Neural progenitor cell (in vitro differentiated cells): Measurements from ENCODE around the gene CGB2. TPM values are rescaled to one million over a fixed set of nuclear protein-coding genes. Genes with fewer than 3 reads are reported as not detected.

Experiments used
- DNase-seq: peaks from one replicate; pipeline ENCODE4 v3.0.0-alpha.2; 2016; ENCODE audit warnings: low spot score
- H2AFZ ChIP-seq: fragments of 200-600 bp; sonication (generic); replicated peaks from 2 replicates; pipeline ENCODE4 v1.6.1; 2016; ENCODE audit warnings: antibody characterized with exemption
- H3F3A ChIP-seq: fragments of 200-600 bp; sonication (generic); 2 replicates; pipeline ENCODE4 v1.6.1; 2016; ENCODE audit warnings: antibody characterized with exemption, low read depth
- H3K27ac ChIP-seq: fragments of 200-600 bp; sonication (generic); 2 replicates; pipeline ENCODE4 v1.5.1; 2016; ENCODE audit warnings: mild to moderate bottlenecking
- H3K27me3 ChIP-seq: fragments of 200-600 bp; sonication (generic); 2 replicates; pipeline ENCODE4 v1.6.1; 2016; ENCODE audit warnings: mild to moderate bottlenecking, moderate library complexity
- H3K36me3 ChIP-seq: fragments of 200-600 bp; sonication (generic); 2 replicates; pipeline ENCODE4 v1.5.1; 2016
- H3K4me1 ChIP-seq: fragments of 200-600 bp; sonication (generic); 2 replicates; pipeline ENCODE4 v1.6.1; 2016; ENCODE audit warnings: mixed run types
- H3K4me2 ChIP-seq: fragments of 200-600 bp; sonication (generic); 2 replicates; pipeline ENCODE4 v1.6.1; 2016
- H3K4me3 ChIP-seq: fragments of 200-600 bp; sonication (generic); 2 replicates; pipeline ENCODE4 v1.5.1; 2016
- H3K79me2 ChIP-seq: fragments of 200-600 bp; sonication (generic); 2 replicates; pipeline ENCODE4 v1.6.1; 2016; ENCODE audit warnings: low read depth
- H3K9ac ChIP-seq: fragments of 200-600 bp; sonication (generic); 2 replicates; pipeline ENCODE4 v1.6.1; 2016
- H3K9me3 ChIP-seq: fragments of 200-600 bp; sonication (generic); 2 replicates; pipeline ENCODE4 v1.5.1; 2016; ENCODE audit warnings: low read depth
- H4K20me1 ChIP-seq: fragments of 200-600 bp; sonication (generic); 2 replicates; pipeline ENCODE4 v1.6.1; 2016; ENCODE audit warnings: low read depth
- H3K27ac Mint-ChIP-seq: 3 replicates; pipeline ENCODE4 v1.8.0; 2021; ENCODE audit warnings: mixed read lengths
- H3K27me3 Mint-ChIP-seq: 2 replicates; pipeline ENCODE4 v1.8.0; 2022; ENCODE audit warnings: low read depth, mild to moderate bottlenecking, inconsistent platforms, moderate library complexity, mixed read lengths; ENCODE audit not compliant: insufficient read depth
- H3K36me3 Mint-ChIP-seq: 3 replicates; pipeline ENCODE4 v1.8.0; 2021; ENCODE audit warnings: mixed read lengths
- H3K4me1 Mint-ChIP-seq: 3 replicates; pipeline ENCODE4 v1.8.0; 2021; ENCODE audit warnings: mixed read lengths
- H3K4me3 Mint-ChIP-seq: 3 replicates; pipeline ENCODE4 v1.8.0; 2021; ENCODE audit warnings: mild to moderate bottlenecking, moderate library complexity, mixed read lengths
- H3K9me3 Mint-ChIP-seq: 3 replicates; pipeline ENCODE4 v1.8.0; 2020; ENCODE audit warnings: mixed read lengths
- CTCF ChIP-seq: fragments of 200-600 bp; sonication (generic); IDR thresholded peaks from 2 replicates; pipeline ENCODE4 v1.5.1; 2017; ENCODE audit warnings: antibody characterized with exemption, mild to moderate bottlenecking
- EZH2 ChIP-seq: fragments of 200-600 bp; sonication (generic); IDR thresholded peaks from 2 replicates; pipeline ENCODE4 v1.6.1; 2017; ENCODE audit warnings: antibody characterized with exemption, mild to moderate bottlenecking, moderate library complexity
- EZH2phosphoT487 ChIP-seq: fragments of 200-600 bp; sonication (generic); IDR thresholded peaks from 2 replicates; pipeline ENCODE4 v1.6.1; 2017; ENCODE audit warnings: antibody characterized with exemption
- total RNA-seq: library from RNA; depleted of rRNA; stranded (reverse); fragments of >200 nt; gene quantifications from 2 replicates; pipeline ENCODE4 v1.2.3, GENCODE V29; 2015; ENCODE audit warnings: low replicate concordance

CGB2 gene
- total RNA-seq, 1 donor from 2014 or later: not detected

DNA sequence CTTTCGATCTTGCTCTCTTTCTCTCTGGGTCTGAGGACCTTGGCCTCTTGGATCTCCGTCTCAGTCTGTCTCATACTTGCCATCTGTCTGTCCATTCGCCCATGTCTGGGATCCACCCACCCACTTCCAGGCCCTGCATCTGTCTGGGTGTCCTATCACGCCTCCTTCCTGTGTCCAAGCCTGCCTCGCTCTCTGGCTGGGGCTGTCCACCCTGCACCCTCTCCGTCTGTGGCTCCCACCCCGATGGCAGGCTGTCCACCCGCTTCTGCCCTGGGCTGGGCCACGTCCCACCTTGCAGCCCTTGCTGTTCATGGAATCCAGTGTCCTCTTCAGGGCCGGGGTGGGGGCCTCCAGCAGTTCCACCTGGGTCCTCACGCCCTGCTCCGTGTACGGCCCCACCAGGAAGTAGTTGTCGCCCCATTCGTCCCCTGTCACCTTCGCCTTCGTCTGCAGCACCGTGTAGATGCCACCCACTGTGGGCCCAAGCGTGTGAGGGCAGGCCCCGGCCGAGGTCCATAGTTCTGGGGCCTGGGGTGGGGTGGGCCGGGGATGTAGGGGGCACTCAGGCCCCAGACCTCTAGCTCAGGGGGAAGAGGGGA, 40.6 kb upstream of the CGB2 start:
- peak overlapping the region; percentile 92 for H3K4me2 ChIP-seq
- DNase-seq: no peak
- peaks cover 15% of the 10 kb centered on the region for H3K36me3 Mint-ChIP-seq

DNA sequence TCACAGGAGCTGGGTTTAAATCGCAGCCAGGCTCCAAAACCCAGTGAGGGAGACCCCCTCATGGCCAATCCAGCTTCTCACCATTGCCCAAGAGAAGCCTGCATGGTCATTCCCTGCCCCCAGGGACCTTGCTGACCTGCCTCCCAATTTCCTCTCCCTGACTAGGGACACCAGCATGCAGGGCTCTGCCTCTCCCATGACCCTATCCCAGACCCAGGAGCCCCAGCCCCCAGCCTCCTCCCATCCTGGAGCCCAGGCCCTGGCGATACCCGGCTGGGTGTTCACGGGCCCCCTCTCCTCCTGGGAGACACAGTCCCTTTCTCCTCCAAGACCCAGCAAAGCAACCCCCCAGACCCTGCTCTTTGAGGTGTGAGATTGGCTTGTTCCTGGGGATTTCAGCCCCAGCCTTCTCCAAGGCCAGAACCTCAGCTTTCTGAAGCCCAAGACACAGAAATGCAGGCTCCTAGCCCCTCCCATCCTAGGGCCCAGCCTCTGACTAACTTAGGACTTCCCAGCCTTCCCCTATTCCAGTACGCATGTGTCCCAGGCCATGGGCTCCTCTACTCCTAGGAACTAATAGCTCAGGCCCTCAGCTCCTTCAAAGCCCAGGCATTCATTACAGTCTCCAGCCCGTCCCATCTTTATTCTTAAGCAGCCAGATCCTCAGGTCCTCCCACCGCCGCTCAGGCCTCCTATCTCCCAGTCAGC, 39.7 kb upstream of the CGB2 start:
- peak; percentile 69 for DNase-seq
- Mint-ChIP-seq H3K27ac (peak overlapping the region; percentile 88), H3K4me1 (peaks cover 28% of the 10 kb centered on the region), H3K27me3 (peaks cover 4% of the 10 kb centered on the region), H3K4me3 (peak overlapping the region; percentile 100), H3K36me3 (peaks cover 15% of the 10 kb centered on the region), H3K9me3 (no peaks in the 10 kb centered on the region)
- H3K27ac ChIP-seq: peak overlapping the region; percentile 54
- peaks cover 17% of the 10 kb centered on the region for H3F3A ChIP-seq
- H3K9me3 ChIP-seq: no peaks in the 10 kb centered on the region
- no peak for TF ChIP-seq EZH2phosphoT487
- no peak for TF ChIP-seq EZH2
- TF ChIP-seq CTCF: no peak
- peak overlapping the region; percentile 71 for H3K9ac ChIP-seq
- H2AFZ ChIP-seq: no peak overlapping the region
- H3K4me3 ChIP-seq: peak overlapping the region; percentile 91
- no peaks in the 10 kb centered on the region for H3K27me3 ChIP-seq
- peaks cover 16% of the 10 kb centered on the region for H3K4me1 ChIP-seq
- peaks cover 20% of the 10 kb centered on the region for H4K20me1 ChIP-seq
- H3K79me2 ChIP-seq: peaks cover 62% of the 10 kb centered on the region
- no peaks in the 10 kb centered on the region for H3K36me3 ChIP-seq
- H3K4me2 ChIP-seq: peak overlapping the region; percentile 92

More for the DNA sequence above, 40.6 kb upstream of the CGB2 start:
- H3K4me3 ChIP-seq: peak overlapping the region; percentile 91
- Mint-ChIP-seq H3K27me3 (peaks cover 4% of the 10 kb centered on the region), H3K4me3 (no peak overlapping the region), H3K9me3 (no peaks in the 10 kb centered on the region), H3K27ac (peak overlapping the region; percentile 7), H3K4me1 (peaks cover 28% of the 10 kb centered on the region)
- H3K4me1 ChIP-seq: peaks cover 16% of the 10 kb centered on the region
- peaks cover 20% of the 10 kb centered on the region for H4K20me1 ChIP-seq
- H3K27me3 ChIP-seq: no peaks in the 10 kb centered on the region
- H3F3A ChIP-seq: peaks cover 17% of the 10 kb centered on the region
- H3K9ac ChIP-seq: peak overlapping the region; percentile 71
- H3K79me2 ChIP-seq: peaks cover 53% of the 10 kb centered on the region
- no peaks in the 10 kb centered on the region for H3K36me3 ChIP-seq
- no peak overlapping the region for H3K27ac ChIP-seq
- TF ChIP-seq CTCF: no peak
- no peak for TF ChIP-seq EZH2
- no peak for TF ChIP-seq EZH2phosphoT487
- no peaks in the 10 kb centered on the region for H3K9me3 ChIP-seq
- H2AFZ ChIP-seq: no peak overlapping the region

- peaks cover 69% of the 10 kb centered on the region for H3K79me2 ChIP-seq
- DNase-seq: no peak
- H2AFZ ChIP-seq: peak overlapping the region; percentile 40
- H3K36me3 Mint-ChIP-seq: peaks cover 11% of the 10 kb centered on the region
- H3K27me3 Mint-ChIP-seq: peaks cover 4% of the 10 kb centered on the region
- peak overlapping the region; percentile 54 for H3K27ac ChIP-seq
- peaks cover 26% of the 10 kb centered on the region for H3K4me1 Mint-ChIP-seq
- no peaks in the 10 kb centered on the region for H3K9me3 ChIP-seq
- no peaks in the 10 kb centered on the region for H3K27me3 ChIP-seq
- TF ChIP-seq EZH2phosphoT487 (no peak), CTCF (no peak), EZH2 (no peak)
- peak overlapping the region; percentile 88 for H3K27ac Mint-ChIP-seq
- peak overlapping the region; percentile 100 for H3K4me3 Mint-ChIP-seq
- H3K4me1 ChIP-seq: peaks cover 16% of the 10 kb centered on the region
- H3K36me3 ChIP-seq: no peaks in the 10 kb centered on the region
- H3F3A ChIP-seq: peaks cover 17% of the 10 kb centered on the region
- H3K9me3 Mint-ChIP-seq: no peaks in the 10 kb centered on the region
- peak overlapping the region; percentile 91 for H3K4me3 ChIP-seq
- H4K20me1 ChIP-seq: peaks cover 21% of the 10 kb centered on the region
- peak overlapping the region; percentile 71 for H3K9ac ChIP-seq
- peak overlapping the region; percentile 92 for H3K4me2 ChIP-seq
Measured at GRCh38 chr19:48992581-48993174, 39.0 kb upstream of the CGB2 start.
